Suprapubic skin (tissue), 4 donors: ENCODE results near the gene PARP6. TPM values are rescaled to one million over a fixed set of nuclear protein-coding genes. Genes with fewer than 3 reads are reported as not detected.

Experiments used
- DNase-seq, 2 donors: peaks; one replicate each; pipeline ENCODE4 v3.0.0-alpha.2; 2019; ENCODE audit warnings: low spot score in 2 of 2
- H3K27ac ChIP-seq: fragments of 200-600 bp; sonication (generic); one replicate; pipeline ENCODE4 v1.5.1; 2019
- H3K27me3 ChIP-seq: fragments of 200-600 bp; sonication (generic); one replicate; pipeline ENCODE4 v1.5.1; 2019
- H3K36me3 ChIP-seq: fragments of 200-600 bp; sonication (generic); one replicate; pipeline ENCODE4 v1.5.1; 2019
- H3K4me1 ChIP-seq: fragments of 200-600 bp; sonication (generic); one replicate; pipeline ENCODE4 v1.5.1; 2019
- H3K4me3 ChIP-seq: fragments of 200-600 bp; sonication (generic); one replicate; pipeline ENCODE4 v1.5.1; 2019; ENCODE audit warnings: mild to moderate bottlenecking
- H3K9me3 ChIP-seq: fragments of 200-600 bp; sonication (generic); one replicate; pipeline ENCODE4 v1.5.1; 2019
- CTCF ChIP-seq, 2 donors: fragments of 200-600 bp in 1 of 2; fragments of 450-650 bp in 1 of 2; sonication (generic) in 1 of 2; IDR thresholded peaks; one replicate each; pipeline ENCODE4 v1.5.1; 2016 to 2019; ENCODE audit warnings: antibody characterized with exemption in 2 of 2, mild to moderate bottlenecking in 1 of 2, moderate library complexity in 1 of 2
- EP300 ChIP-seq: sonication (generic); formaldehyde crosslinking; IDR thresholded peaks from one replicate; pipeline ENCODE4 v1.6.1; 2017; ENCODE audit warnings: antibody characterized with exemption
- POLR2A ChIP-seq, 2 donors: fragments of 450-650 bp; IDR thresholded peaks; one replicate each; pipeline ENCODE4 v1.6.1; 2017; ENCODE audit warnings: antibody characterized with exemption in 2 of 2, mild to moderate bottlenecking in 2 of 2, moderate library complexity in 2 of 2
- POLR2AphosphoS5 ChIP-seq, 3 donors: sonication (generic); formaldehyde crosslinking; IDR thresholded peaks; one replicate each; pipeline ENCODE4 v1.6.1; 2017; ENCODE audit warnings: antibody characterized with exemption in 3 of 3
- WGBS: methylation state at CpG from one replicate; pipeline ENCODE4 v1.1.5; 2018; 5-methylcytosine and 5-hydroxymethylcytosine counted together
- total RNA-seq, 4 donors: library from RNA; depleted of rRNA; stranded (reverse); fragments of >200 nt; gene quantifications; one replicate each; pipeline ENCODE4 v1.1.0, GENCODE V29; 2016

The PARP6 gene
- total RNA-seq, 4 donors from 2014 or later, result 63.6 to 102 (median 70.6) TPM

- no peaks in the 10 kb centered on the region for H3K27me3 ChIP-seq
- DNase-seq, result no peak
- no peaks in the 10 kb centered on the region for H3K36me3 ChIP-seq
- H3K27ac ChIP-seq, result peak overlapping the region; percentile 97
- H3K9me3 ChIP-seq, result no peaks in the 10 kb centered on the region
- under 1% methylated on average over 27 of the region's 29 CpGs for WGBS
- no peak for TF ChIP-seq POLR2AphosphoS5 (IDR thresholded peaks at IDR 0.05)
- H3K4me3 ChIP-seq, result peak overlapping the region; percentile 89
- H3K4me1 ChIP-seq, result peaks cover 61% of the 10 kb centered on the region
These were observed 42.5 kb downstream of the PARP6 start for GRCh38 chr15:72229947-72230196.

DNA sequence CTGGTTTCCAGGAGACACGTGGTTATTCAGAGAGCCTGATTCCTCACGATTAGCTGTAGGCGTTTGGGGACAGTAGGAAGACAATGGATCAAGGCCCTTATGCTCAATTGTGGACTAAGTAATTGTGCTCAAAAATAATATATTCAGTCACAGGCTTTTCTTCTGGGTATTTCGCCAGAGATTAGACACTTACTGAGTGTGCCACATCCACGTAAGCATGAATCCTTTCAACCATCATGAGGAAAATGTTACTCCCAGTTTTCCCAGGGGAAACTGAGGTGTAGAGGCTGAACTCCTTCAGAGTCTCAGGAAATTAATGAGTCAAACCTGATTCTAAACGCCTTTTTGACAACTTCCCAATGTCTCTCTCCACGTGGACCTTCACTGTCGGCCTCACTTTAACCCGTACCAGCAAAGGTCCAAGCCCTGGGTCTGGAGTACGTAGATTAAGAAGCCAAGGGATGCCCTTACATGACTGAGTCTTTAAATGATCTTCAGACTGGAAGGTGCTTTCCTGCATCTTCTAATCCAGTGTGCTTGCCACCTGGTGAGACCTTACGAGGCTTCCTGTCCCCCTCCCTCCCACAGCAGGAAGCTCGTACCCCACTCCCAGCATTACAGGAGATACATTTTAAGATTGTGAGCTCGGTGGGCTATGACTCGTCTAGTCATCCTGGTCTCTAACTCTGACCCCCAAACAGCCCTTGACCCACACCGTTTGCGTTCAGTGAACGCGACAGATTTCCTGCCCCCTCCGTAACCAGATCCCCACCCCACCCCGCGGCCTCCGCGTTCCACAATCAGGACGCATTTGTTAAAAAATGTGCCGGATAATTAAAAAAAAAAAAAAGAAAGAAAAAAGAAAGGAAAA is 43.0 kb downstream of the PARP6 start:
- Histone ChIP-seq H3K4me1 (peaks cover 63% of the 10 kb centered on the region), H3K4me3 (peak overlapping the region; percentile 89), H3K27ac (peak overlapping the region; percentile 97), H3K9me3 (no peaks in the 10 kb centered on the region), H3K27me3 (no peaks in the 10 kb centered on the region), H3K36me3 (no peaks in the 10 kb centered on the region)
- TF ChIP-seq POLR2AphosphoS5 (IDR thresholded peaks at IDR 0.05), result no peak
- TF ChIP-seq CTCF (IDR thresholded peaks at IDR 0.05), result no peak
- DNase-seq, result no peak
- WGBS, result 4% methylated on average over 25 of the region's 25 CpGs

GRCh38 chr15:72227720-72228119 is 44.6 kb downstream of the PARP6 start:
- no peaks in the 10 kb centered on the region for H3K9me3 ChIP-seq
- no peak for DNase-seq
- no peaks in the 10 kb centered on the region for H3K36me3 ChIP-seq
- H3K4me1 ChIP-seq, result peaks cover 73% of the 10 kb centered on the region
- 42% methylated on average over 4 of the region's 4 CpGs for WGBS
- peak overlapping the region; percentile 89 for H3K4me3 ChIP-seq
- TF ChIP-seq POLR2AphosphoS5 (IDR thresholded peaks at IDR 0.05), result no peak
- no peak for TF ChIP-seq POLR2A (IDR thresholded peaks at IDR 0.05)
- no peak for TF ChIP-seq EP300
- TF ChIP-seq CTCF (IDR thresholded peaks at IDR 0.05), result no peak
- no peaks in the 10 kb centered on the region for H3K27me3 ChIP-seq
- peak overlapping the region; percentile 97 for H3K27ac ChIP-seq

DNA sequence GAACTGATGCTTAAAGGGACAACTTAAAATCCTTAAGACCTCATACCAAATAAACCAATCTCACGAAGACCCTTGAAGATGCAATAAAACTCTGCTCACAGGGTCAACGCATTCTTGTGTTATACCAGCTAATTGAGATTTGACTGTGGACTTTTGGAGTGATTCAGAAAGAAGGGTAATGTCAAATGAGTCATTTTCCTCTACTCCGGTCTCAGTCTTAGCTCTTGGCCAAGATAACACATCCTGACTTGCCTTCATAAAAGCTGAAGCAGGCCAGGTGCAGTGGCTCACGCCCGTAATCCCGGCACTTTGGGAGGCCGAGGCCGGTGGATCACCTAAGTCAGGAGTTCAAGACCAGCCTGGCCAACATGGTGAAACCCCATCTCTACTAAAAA is 45.2 kb downstream of the PARP6 start:
- Histone ChIP-seq H3K4me3 (no peak overlapping the region), H3K36me3 (no peaks in the 10 kb centered on the region), H3K27me3 (no peaks in the 10 kb centered on the region), H3K27ac (peak overlapping the region; percentile 97), H3K9me3 (no peaks in the 10 kb centered on the region), H3K4me1 (peaks cover 73% of the 10 kb centered on the region)
- TF ChIP-seq EP300, result no peak
- no peak for TF ChIP-seq POLR2AphosphoS5 (IDR thresholded peaks at IDR 0.05)
- no peak for TF ChIP-seq POLR2A (IDR thresholded peaks at IDR 0.05)
- TF ChIP-seq CTCF (IDR thresholded peaks at IDR 0.05), result no peak
- 33% methylated on average over 5 of the region's 8 CpGs for WGBS
- DNase-seq, result no peak

GRCh38 chr15:72223278-72223677 is 49.1 kb downstream of the PARP6 start:
- Histone ChIP-seq H3K4me3 (no peak overlapping the region), H3K27me3 (no peaks in the 10 kb centered on the region), H3K27ac (peak overlapping the region; percentile 82), H3K9me3 (no peaks in the 10 kb centered on the region), H3K36me3 (peaks cover 11% of the 10 kb centered on the region), H3K4me1 (peaks cover 73% of the 10 kb centered on the region)
- no peak for DNase-seq
- TF ChIP-seq POLR2AphosphoS5 (IDR thresholded peaks at IDR 0.05) (no peak), POLR2A (IDR thresholded peaks at IDR 0.05) (no peak), EP300 (no peak), CTCF (IDR thresholded peaks at IDR 0.05) (no peak)
- 89% methylated on average over 10 of the region's 10 CpGs for WGBS

DNA sequence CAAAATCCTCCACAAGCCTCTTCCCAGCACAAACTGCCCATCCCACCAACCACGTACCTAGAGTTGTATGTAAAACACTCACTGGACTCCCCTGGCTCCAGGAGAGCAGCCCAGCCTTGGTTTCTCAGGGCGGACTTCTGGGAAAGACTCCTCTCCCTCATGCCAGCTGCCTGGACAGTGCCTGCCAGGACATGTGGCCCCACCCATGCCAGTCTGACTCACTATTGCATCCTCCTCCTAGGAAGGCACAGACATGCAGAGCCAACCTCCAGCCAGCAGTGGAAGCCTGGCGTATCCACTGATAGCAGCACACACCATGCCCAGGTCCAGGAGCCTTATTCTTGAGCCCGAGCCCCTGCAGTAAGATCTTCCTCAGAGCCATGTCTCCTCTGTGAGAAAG is 50.0 kb downstream of the PARP6 start:
- peaks cover 64% of the 10 kb centered on the region for H3K4me1 ChIP-seq
- 35% methylated on average over 4 of the region's 4 CpGs for WGBS
- peak overlapping the region; percentile 82 for H3K27ac ChIP-seq
- H3K36me3 ChIP-seq, result peaks cover 20% of the 10 kb centered on the region
- TF ChIP-seq CTCF (IDR thresholded peaks at IDR 0.05), result no peak
- TF ChIP-seq POLR2AphosphoS5 (IDR thresholded peaks at IDR 0.05), result peak in 1 of 3 donors; percentile 43
- no peak overlapping the region for H3K4me3 ChIP-seq
- no peaks in the 10 kb centered on the region for H3K27me3 ChIP-seq
- no peak for DNase-seq
- H3K9me3 ChIP-seq, result no peaks in the 10 kb centered on the region
